WTC11 (cell line): ENCODE results near the gene TEX44.

Experiments
- CBFB ChIP-seq: sonication (generic); formaldehyde crosslinking; IDR thresholded peaks from 2 replicates; pipeline ENCODE4 v1.8.1; 2022; ENCODE audit warnings: mild to moderate bottlenecking, low read depth, missing genetic modification reagents
- CREM ChIP-seq: sonication (generic); formaldehyde crosslinking; IDR thresholded peaks from 2 replicates; pipeline ENCODE4 v1.8.1; 2022; ENCODE audit warnings: mild to moderate bottlenecking, missing genetic modification reagents, moderate library complexity
- CTCF ChIP-seq: fragments of 200-600 bp; IDR thresholded peaks from 2 replicates; pipeline ENCODE4 v1.8.0; 2022; ENCODE audit warnings: antibody characterized with exemption
- JAZF1 ChIP-seq: fragments of 250-450 bp; sonication (Bioruptor Pico); IDR thresholded peaks from 2 replicates; pipeline ENCODE4 v1.9.0; 2021; ENCODE audit warnings: moderate library complexity, mild to moderate bottlenecking, inconsistent platforms
- MAX ChIP-seq: sonication (generic); formaldehyde crosslinking; IDR thresholded peaks from 2 replicates; pipeline ENCODE4 v1.8.0; 2022; ENCODE audit warnings: mild to moderate bottlenecking, missing genetic modification reagents
- NR2C2 ChIP-seq: sonication (generic); formaldehyde crosslinking; IDR thresholded peaks from 2 replicates; pipeline ENCODE4 v1.8.0; 2022; ENCODE audit warnings: mild to moderate bottlenecking, missing genetic modification reagents
- TCF7 ChIP-seq: sonication (generic); formaldehyde crosslinking; IDR thresholded peaks from 2 replicates; pipeline ENCODE4 v1.8.0; 2022; ENCODE audit warnings: mild to moderate bottlenecking, low read depth, missing genetic modification reagents, moderate library complexity
- ZMAT4 ChIP-seq: fragments of 250-450 bp; sonication (Bioruptor Pico); IDR thresholded peaks from 2 replicates; pipeline ENCODE4 v1.9.0; 2021; ENCODE audit warnings: mild to moderate bottlenecking
- ZNF425 ChIP-seq: fragments of 250-450 bp; sonication (Bioruptor Pico); conservative IDR thresholded peaks from 2 replicates; pipeline ENCODE4 v1.9.0; 2021; ENCODE audit warnings: mild to moderate bottlenecking

GRCh38 chr2:231606941-231607340 lies 14.3 kb downstream of the TEX44 start:
- TF ChIP-seq ZNF425: no peak
- TF ChIP-seq CREM (CRISPR knock-in tag): no peak
- TF ChIP-seq JAZF1 (CRISPR knock-in tag): no peak
- TF ChIP-seq CTCF: no peak
- no peak for TF ChIP-seq ZMAT4
- TF ChIP-seq MAX: no peak
- no peak for TF ChIP-seq TCF7 (CRISPR knock-in tag)
- no peak for TF ChIP-seq CBFB (CRISPR knock-in tag)
- no peak for TF ChIP-seq NR2C2 (CRISPR knock-in tag)
